ENCODE measurements around the gene SLC22A4. TPM values are rescaled to one million over a fixed set of nuclear protein-coding genes. Genes with fewer than 3 reads are reported as not detected.

Gene SLC22A4
- total RNA-seq, 3 donors from 2014 or later = 2.7 to 13.4 (median 3.6) TPM

DNA sequence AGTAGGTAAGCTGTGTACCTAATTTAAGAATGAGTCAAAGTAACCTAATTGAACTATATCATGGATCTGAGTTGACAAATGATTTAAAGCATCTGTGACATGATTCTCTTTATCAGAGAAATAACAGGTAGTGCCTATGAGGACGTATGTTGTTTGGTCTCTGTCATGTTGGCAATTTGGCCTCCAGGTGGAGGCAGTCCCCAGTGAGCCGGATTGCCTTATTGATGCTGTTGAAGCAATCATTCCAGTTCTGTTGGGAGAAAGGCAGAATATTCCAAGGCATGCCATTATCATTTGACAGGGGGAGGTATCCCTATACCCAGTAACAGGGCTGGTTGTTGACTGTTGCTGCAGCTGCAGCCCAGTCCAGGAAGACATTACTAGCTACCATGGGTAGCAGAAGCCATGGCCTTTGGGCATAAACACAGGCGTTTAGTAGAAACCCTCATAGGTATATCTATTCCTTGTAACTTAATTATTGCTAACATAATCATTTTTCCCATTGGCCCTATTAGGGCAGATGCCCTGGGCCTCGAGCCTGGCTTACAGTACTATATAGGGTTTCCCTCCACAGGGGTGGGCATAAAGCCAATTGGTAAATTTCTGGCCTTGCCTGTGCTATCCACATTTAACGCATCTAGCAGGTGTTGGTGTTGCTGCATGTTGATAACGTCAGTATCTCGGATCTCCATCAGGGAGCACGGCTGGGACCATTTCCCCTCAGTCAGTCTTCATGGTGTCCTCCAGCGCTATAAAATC is 12.2 kb upstream of the SLC22A4 start:
- no peak for ATAC-seq
- no peak for DNase-seq
- TF ChIP-seq, protein P1, sequence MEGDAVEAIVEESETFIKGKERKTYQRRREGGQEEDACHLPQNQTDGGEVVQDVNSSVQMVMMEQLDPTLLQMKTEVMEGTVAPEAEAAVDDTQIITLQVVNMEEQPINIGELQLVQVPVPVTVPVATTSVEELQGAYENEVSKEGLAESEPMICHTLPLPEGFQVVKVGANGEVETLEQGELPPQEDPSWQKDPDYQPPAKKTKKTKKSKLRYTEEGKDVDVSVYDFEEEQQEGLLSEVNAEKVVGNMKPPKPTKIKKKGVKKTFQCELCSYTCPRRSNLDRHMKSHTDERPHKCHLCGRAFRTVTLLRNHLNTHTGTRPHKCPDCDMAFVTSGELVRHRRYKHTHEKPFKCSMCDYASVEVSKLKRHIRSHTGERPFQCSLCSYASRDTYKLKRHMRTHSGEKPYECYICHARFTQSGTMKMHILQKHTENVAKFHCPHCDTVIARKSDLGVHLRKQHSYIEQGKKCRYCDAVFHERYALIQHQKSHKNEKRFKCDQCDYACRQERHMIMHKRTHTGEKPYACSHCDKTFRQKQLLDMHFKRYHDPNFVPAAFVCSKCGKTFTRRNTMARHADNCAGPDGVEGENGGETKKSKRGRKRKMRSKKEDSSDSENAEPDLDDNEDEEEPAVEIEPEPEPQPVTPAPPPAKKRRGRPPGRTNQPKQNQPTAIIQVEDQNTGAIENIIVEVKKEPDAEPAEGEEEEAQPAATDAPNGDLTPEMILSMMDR (IDR thresholded peaks at IDR 0.05) = no peak
- intact Hi-C loops (cut with DNase I, micrococcal nuclease) = no loop called here
- Histone ChIP-seq H3K4me3 (no peak overlapping the region), H3K36me3 (ENCODE audit: low read depth) (no peaks in the 10 kb centered on the region), H3K9me3 (no peaks in the 10 kb centered on the region), H3K4me1 (ENCODE audit: low read depth) (peaks cover 14% of the 10 kb centered on the region)

DNA sequence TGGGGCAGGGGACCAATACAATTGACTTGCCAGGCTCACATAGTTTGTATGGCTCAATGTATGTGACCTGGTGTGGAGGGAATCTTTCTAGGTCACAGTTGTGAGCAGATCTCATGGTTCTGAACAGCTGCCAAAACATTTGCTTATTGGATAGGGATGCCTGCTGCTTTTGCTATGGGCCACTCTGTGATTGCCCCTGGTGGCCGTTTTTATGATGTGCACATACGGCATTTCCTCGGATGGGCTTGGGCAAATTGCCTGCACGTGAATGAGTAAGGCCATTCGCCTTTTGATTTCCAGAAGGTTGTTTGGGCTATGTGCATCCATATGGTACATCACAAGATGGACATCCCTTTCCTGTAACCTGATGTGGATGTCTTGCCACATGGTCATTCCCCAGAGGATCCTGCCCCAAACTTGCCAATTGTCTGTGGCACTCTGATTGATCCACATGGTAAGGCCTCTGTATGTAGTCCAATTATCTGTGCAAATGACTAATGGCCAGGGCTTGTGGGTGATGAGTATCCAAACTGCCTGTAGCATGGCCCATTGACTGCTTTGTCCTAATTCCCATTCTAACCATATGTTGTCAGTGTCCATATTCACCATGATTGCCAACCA is 10.7 kb upstream of the SLC22A4 start:
- intact Hi-C loops (cut with DNase I, micrococcal nuclease) = no loop called here
- TF ChIP-seq, protein P1 (IDR thresholded peaks at IDR 0.05) = no peak
- ATAC-seq (peak; percentile 76), DNase-seq (peak in 1 of 3 donors; percentile 50)
- Histone ChIP-seq H3K4me3 (no peak overlapping the region), H3K9me3 (no peaks in the 10 kb centered on the region), H3K36me3 (ENCODE audit: low read depth) (no peaks in the 10 kb centered on the region), H3K4me1 (ENCODE audit: low read depth) (peaks cover under 1% of the 10 kb centered on the region)

DNA sequence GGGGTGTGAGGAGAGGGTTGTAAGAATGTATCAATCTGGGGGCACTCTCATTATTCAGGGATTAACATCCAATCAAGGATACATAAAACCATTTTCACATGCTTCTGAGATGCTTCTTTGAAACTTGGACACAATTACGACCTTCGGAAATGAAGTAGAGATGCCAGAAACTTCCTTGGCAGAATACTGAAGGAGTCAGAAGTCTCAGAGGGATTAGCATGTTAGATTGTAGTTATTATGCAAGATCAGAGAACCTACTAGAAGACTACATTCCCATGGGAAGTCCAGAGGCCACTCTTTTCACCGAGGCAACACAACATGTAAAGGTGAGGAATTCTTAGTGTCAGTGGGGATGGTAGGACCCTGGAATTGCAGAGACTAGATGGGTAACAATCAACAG is 5.1 kb upstream of the SLC22A4 start:
- no peak for ATAC-seq
- peak in 1 of 3 donors; percentile 0 for DNase-seq
- TF ChIP-seq, protein P1 (IDR thresholded peaks at IDR 0.05) = no peak
- Histone ChIP-seq H3K36me3 (ENCODE audit: low read depth) (no peaks in the 10 kb centered on the region), H3K9me3 (no peaks in the 10 kb centered on the region), H3K4me3 (no peak overlapping the region), H3K4me1 (ENCODE audit: low read depth) (peaks cover 9% of the 10 kb centered on the region)
- intact Hi-C loops (cut with DNase I, micrococcal nuclease) = no loop called here

DNA sequence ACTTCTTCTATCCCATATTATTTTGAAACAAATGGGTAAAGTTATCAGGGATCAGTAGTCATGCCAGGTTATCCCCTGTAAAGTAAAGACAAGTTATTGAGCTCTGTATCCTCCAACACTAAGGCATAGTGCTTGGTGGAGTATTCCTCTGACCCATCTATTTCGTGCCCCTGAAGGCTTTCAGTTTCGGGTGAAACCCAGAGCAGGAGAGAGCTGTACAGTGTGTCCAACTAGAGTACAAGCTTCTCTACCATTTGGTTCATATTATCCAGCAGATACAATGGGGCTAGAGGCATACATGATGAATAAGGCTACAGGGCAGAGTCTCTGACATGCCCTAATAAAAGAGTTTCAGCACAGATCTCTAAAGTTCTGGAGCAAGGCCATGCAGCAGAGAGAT is 3.2 kb upstream of the SLC22A4 start:
- no peak for DNase-seq
- TF ChIP-seq, protein P1 (IDR thresholded peaks at IDR 0.05) = no peak
- no peak overlapping the region for H3K4me3 ChIP-seq
- no peaks in the 10 kb centered on the region for H3K9me3 ChIP-seq
- H3K4me1 ChIP-seq (ENCODE audit: low read depth) = peaks cover 17% of the 10 kb centered on the region
- no peak for ATAC-seq
- intact Hi-C loops (cut with DNase I, micrococcal nuclease) = no loop called here
- H3K36me3 ChIP-seq (ENCODE audit: low read depth) = no peaks in the 10 kb centered on the region

DNA sequence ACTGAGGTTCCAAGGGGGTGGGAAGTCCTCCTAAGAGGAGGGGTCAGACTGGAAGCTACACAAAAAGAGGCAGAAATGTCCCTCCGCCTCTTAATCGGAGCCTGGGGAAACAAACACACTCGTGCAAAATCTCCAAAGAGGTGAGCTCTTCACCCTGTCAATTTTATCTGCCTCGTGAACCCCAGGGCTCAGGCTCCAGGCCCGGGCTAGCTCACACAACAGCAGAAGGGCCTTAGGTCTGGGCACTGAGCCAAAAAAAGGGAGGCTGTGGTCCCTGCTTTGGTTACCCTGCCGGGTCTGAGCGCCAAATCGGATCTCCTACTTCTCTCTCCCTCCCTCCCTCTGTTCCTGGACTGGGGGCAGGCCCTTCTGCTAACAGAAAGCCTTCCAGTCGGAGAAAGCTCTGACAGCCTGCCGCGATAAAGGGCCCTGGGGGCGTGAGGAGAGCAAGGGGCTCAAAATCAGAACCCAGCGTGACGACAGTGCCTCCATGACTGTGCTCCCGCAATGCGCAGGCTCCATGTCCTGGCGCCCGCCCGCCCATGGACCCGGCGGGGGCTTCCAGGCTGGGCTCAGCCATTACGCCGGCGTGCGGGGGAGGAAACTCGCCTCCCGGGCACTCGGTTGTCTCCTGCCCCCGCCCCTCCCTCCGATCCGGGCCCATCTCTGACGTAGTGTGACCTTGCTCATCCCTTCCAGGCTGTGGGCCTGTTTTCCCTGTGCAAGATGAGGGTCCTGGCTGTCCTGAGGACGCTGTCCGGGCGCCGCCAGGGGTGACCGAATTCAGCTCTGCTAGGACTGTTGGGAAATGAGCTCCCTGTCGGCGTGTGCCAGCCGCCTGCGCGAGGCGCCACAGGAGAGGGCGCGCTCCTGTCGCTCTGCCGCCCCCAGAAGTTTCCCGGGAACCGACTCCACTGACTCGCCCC is 865 bp upstream of the SLC22A4 start:
- TF ChIP-seq, protein P1 (IDR thresholded peaks at IDR 0.05) = no peak
- Histone ChIP-seq H3K36me3 (ENCODE audit: low read depth) (no peaks in the 10 kb centered on the region), H3K4me3 (peak overlapping the region; percentile 32), H3K4me1 (ENCODE audit: low read depth) (peaks cover 17% of the 10 kb centered on the region), H3K9me3 (no peaks in the 10 kb centered on the region)
- ATAC-seq = peak; percentile 66
- peak; percentile 85 to 88 (median 88) for DNase-seq
- intact Hi-C loops (cut with DNase I, micrococcal nuclease) = no loop called here

Data from mucosa of descending colon (tissue), 3 donors.